22Rv1 (cell line): ENCODE results near the gene PLD4.
"Not testable (repeated sequence)": the region's sequence is repeated elsewhere in the genome, so short reads cannot be mapped to it uniquely, and the experiment has no call there.

ENCODE experiments used
- CTCF ChIP-seq: fragments of 450-650 bp; IDR thresholded peaks from 2 replicates; pipeline ENCODE4 v1.5.1; 2017; ENCODE audit warnings: mild to moderate bottlenecking
- ZFX ChIP-seq: fragments of 450-650 bp; IDR thresholded peaks from 2 replicates; pipeline ENCODE4 v1.6.1; 2017; ENCODE audit warnings: antibody characterized with exemption, borderline replicate concordance

DNA sequence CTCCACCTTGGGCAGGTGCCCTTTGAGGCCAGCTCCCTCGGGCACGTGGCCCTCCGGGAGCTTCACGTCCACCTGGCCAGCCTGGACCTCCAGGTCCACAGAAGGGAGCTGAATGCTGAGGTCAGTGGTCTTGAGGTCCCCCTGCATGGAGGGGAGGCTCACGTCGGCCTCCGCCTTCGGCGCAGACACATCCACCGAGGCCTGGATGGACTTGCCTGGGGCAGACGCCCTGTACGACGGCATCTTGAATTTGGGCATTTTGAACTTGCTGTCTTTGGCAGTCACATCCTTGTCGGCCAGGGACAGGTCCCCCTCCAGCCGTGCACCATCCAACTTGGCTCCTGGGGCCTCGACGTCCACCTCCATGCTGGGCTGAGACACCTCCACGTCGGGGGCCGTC is 20.6 kb downstream of the PLD4 start:
- TF ChIP-seq CTCF, ZFX: not testable (repeated sequence)
